ENCODE results near the gene LINC01488. TPM values are rescaled to one million over a fixed set of nuclear protein-coding genes. Genes with fewer than 3 reads are reported as not detected.

LINC01488 gene
- total and polyA plus RNA-seq, 9 of the 15 experiments (the other 6 are each of a cell fraction or from before 2014, with no cell fraction given) = not detected

DNA sequence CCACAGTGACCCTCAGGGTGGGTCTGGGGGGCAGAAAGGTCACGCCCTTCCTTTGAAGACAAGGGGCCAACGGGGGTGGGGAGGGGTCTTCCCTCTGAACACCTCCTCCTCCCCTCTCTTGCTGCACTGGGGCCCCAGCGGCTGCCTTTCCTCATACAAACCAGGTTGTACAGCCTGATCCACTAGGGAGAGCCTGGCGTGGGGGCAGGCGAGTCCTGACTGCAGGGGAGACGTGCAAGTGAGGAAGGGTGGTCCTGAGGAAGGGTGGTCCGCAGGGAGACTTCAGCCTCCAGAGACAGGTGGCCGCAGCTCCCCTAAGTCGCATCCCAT, 43.6 kb upstream of the LINC01488 start:
- no peaks in the 10 kb centered on the region for H3K79me2 ChIP-seq (ENCODE audit: control insufficient read depth, insufficient read depth, low read length)
- WGBS (ENCODE audit: insufficient coverage, low coverage, missing lambda C conversion rate) = 80% methylated on average over 8 of the region's 9 CpGs
- no peak overlapping the region for H3K9ac ChIP-seq (ENCODE audit: insufficient read depth in 1 of 2, low read depth in 2 of 2, low read length in 2 of 2)
- H3K4me3 ChIP-seq = no peak overlapping the region
- H3K36me3 ChIP-seq (ENCODE audit: control insufficient read depth, insufficient read depth, low read length) = no peaks in the 10 kb centered on the region
- H3K4me1 ChIP-seq (replicated peaks in 1 of 2; ENCODE audit: control insufficient read depth in 2 of 2, insufficient read depth in 2 of 2, low read length in 2 of 2) = peaks cover 37 to 59% of the 10 kb centered on the region in 2 experiments
- H3K9me1 ChIP-seq (ENCODE audit: control insufficient read depth, insufficient read depth, low read length) = no peaks in the 10 kb centered on the region
- H3K27ac ChIP-seq (ENCODE audit: extremely low read depth, low read depth, low read length) = no peak overlapping the region
- in situ Hi-C loops (cut with MboI) (no loop called here), intact Hi-C loops (cut with micrococcal nuclease) (no loop called here)
- ChIA-PET POLR2A (no interaction called here), CTCF (ENCODE audit: low intra/inter-chr PET ratio) (no interaction called here)
- DNase-seq (ENCODE audit: extremely low read depth in 1 of 4, low spot score in 3 of 4) (no peak), ATAC-seq (no peak), FAIRE-seq (no peak)
- H4K20me1 ChIP-seq (replicated peaks; ENCODE audit: control insufficient read depth, insufficient read depth, low read length) = no peaks in the 10 kb centered on the region
- H3K9me3 ChIP-seq (replicated peaks; ENCODE audit: control insufficient read depth, insufficient read depth, low read depth, low read length) = no peaks in the 10 kb centered on the region
- H3K27me3 ChIP-seq (ENCODE audit: control insufficient read depth in 2 of 2, insufficient read depth in 2 of 2, low read length in 2 of 2) = no peaks in the 10 kb centered on the region
- H2AFZ ChIP-seq (ENCODE audit: low read depth, low read length) = no peak overlapping the region
- BruUV-seq (replicated peaks) = no TSS peak
- no peak for TF ChIP-seq ZNF23 (CRISPR knock-in tag; IDR thresholded peaks at IDR 0.05)
- 0 out of 2 replicates have a peak, but pooled peaks have one; percentile 25 for TF ChIP-seq ZBTB7A (IDR thresholded peaks at IDR 0.05; ENCODE audit: borderline replicate concordance, control insufficient read depth, low read depth, low read length)
- no peak overlapping the region for H3K4me2 ChIP-seq (ENCODE audit: insufficient read depth, low read length)

DNA sequence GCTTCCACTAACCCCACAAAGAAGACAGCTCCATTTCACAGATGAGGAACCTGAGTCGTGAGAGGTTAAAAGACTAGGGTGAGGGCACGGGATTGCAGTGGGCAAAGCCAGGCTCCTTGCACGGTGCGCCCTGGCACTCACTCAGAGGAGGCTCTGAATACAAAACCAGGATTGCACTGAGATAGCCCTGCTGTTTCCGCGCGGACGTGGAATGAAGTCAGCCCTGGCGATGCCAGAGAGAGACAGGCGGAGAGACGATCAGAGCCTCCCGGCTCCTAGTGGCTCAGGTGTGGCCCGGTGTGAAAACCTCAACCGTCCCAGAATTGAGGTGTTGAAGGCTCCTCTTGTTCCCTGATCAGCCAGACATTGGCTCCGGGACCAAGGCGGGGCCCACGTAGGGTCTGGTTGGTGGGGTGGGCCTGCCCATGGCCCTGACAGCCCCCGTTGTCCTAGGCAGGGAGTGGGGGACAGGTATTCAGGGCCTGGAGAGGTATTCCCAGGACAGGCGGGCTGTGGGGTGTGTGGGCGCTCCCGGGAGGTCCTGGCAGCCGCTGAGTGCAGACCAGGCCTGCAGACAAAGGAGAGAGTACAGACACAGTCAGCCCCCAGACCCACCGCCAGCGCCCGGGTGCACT, 43.1 kb upstream of the LINC01488 start:
- Histone ChIP-seq H3K4me1 (replicated peaks in 1 of 2; ENCODE audit: control insufficient read depth in 2 of 2, insufficient read depth in 2 of 2, low read length in 2 of 2) (peaks cover 40 to 64% of the 10 kb centered on the region in 2 experiments), H2AFZ (ENCODE audit: low read depth, low read length) (no peak overlapping the region), H3K27ac (ENCODE audit: extremely low read depth, low read depth, low read length) (no peak overlapping the region), H3K36me3 (ENCODE audit: control insufficient read depth, insufficient read depth, low read length) (no peaks in the 10 kb centered on the region), H3K4me2 (ENCODE audit: insufficient read depth, low read length) (no peak overlapping the region), H3K9me1 (ENCODE audit: control insufficient read depth, insufficient read depth, low read length) (no peaks in the 10 kb centered on the region), H3K4me3 (no peak overlapping the region), H3K9ac (ENCODE audit: insufficient read depth in 1 of 2, low read depth in 2 of 2, low read length in 2 of 2) (peak overlapping the region in 1 of 2 experiments; percentile 57; a peak in 1 of 4 replicates), H3K27me3 (ENCODE audit: control insufficient read depth in 2 of 2, insufficient read depth in 2 of 2, low read length in 2 of 2) (no peaks in the 10 kb centered on the region), H3K79me2 (ENCODE audit: control insufficient read depth, insufficient read depth, low read length) (no peaks in the 10 kb centered on the region), H3K9me3 (replicated peaks; ENCODE audit: control insufficient read depth, insufficient read depth, low read depth, low read length) (no peaks in the 10 kb centered on the region), H4K20me1 (replicated peaks; ENCODE audit: control insufficient read depth, insufficient read depth, low read length) (no peaks in the 10 kb centered on the region)
- ChIA-PET CTCF (ENCODE audit: low intra/inter-chr PET ratio) (no interaction called here), POLR2A (no interaction called here)
- intact Hi-C loops (cut with micrococcal nuclease) (no loop called here), in situ Hi-C loops (cut with MboI) (no loop called here)
- no peak for ATAC-seq
- BruUV-seq (replicated peaks) = no TSS peak
- WGBS (ENCODE audit: insufficient coverage, low coverage, missing lambda C conversion rate) = 84% methylated on average over 22 of the region's 25 CpGs
- no peak for DNase-seq (ENCODE audit: extremely low read depth in 1 of 4, low spot score in 3 of 4)
- FAIRE-seq = no peak
- TF ChIP-seq MCM7 (IDR thresholded peaks at IDR 0.05) = no peak
- TF ChIP-seq SMARCE1 (IDR thresholded peaks at IDR 0.05) = no peak
- TF ChIP-seq ZBED1 (IDR thresholded peaks at IDR 0.05) = no peak
- TF ChIP-seq AFF4 (CRISPR knock-in tag; IDR thresholded peaks at IDR 0.05) = no peak
- no peak for TF ChIP-seq ZNF384 (IDR thresholded peaks at IDR 0.05; ENCODE audit: low read depth, low read length)
- no peak for TF ChIP-seq ZNF707 (CRISPR knock-in tag; conservative IDR thresholded peaks at IDR 0.05)
- no peak for TF ChIP-seq ARNT (IDR thresholded peaks at IDR 0.05)
- TF ChIP-seq ETV1 (tag; conservative IDR thresholded peaks at IDR 0.05; ENCODE audit: low read depth) = no peak
- no peak for TF ChIP-seq POLR2AphosphoS2 (IDR thresholded peaks at IDR 0.05; ENCODE audit: low read length)
- no peak for TF ChIP-seq TFE3 (CRISPR knock-in tag; IDR thresholded peaks at IDR 0.05)

All from K562 (cell line).